Measurements from ENCODE around the gene SLC25A29. TPM values are rescaled to one million over a fixed set of nuclear protein-coding genes. Genes with fewer than 3 reads are reported as not detected.

Gene SLC25A29
- total and polyA plus RNA-seq, 8 donors, result 56.0 to 105 (median 80.5) TPM

DNA sequence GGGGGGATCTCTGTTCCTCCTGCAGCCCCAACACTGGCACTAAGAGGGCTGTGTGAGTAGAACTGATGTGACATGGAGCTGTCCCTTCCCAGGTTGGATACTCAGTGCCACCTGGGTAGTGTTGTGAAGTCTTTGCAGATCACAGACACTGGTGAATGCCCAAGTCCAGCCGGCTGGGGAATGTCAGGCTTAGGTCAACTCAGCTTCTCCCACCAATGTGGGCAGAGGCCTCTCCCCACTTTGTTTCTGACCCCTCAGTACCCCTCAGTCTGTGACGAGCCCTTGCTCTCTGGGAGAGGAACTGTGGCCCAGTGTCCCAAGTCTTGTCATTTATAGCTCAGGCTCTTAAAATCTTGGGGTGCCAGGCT is 11.3 kb downstream of the SLC25A29 start:
- Histone ChIP-seq H3K36me3 (peaks cover 0 to 27% of the 10 kb centered on the region in 2 donors), H3K9me3 (no peaks in the 10 kb centered on the region), H3K4me3 (no peak overlapping the region), H3K27ac (no peak overlapping the region), H3K27me3 (no peaks in the 10 kb centered on the region), H3K4me1 (peaks cover 15 to 25% of the 10 kb centered on the region in 2 donors)
- DNase-seq, result peak in 1 of 4 donors; percentile 25
- intact Hi-C loops (cut with DNase I), result no loop called here
- no peak for ATAC-seq
- TF ChIP-seq CTCF (IDR thresholded peaks at IDR 0.05), result no peak

DNA sequence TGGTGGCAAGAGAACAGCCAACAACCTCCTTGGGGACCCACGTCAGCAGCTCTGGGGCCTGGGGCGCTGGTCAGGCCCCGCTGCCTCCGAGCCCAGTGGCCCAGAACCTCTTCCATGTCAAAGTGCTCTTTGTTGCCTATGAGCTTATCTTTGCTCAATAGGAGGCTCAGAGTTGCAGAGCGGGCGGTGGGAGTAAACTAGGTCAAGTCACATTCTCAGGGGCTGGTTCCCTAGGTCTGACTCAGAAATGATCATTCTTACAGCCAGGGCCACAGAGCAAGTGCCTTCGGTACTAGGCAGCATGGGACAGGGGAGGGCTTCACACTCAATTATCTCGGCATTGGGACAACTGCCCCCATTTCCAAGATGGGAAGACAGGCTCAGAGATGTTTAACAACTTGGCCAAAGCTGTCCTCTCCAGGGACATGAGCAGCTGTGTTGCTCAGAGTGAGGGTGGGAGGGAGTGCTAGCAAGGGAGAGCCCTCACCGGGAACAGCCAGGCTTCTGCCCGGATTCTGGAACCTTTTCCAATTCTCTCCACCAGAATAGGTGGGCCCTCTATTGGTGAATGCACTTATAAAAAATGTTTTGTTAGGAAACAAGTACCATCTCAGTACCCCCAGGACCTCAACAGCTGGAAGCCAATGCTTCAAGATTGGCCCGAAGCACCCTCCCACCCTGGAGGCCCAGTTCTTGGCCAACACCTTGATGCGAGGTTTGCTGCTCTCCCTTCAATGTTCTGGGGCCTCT is 11.9 kb downstream of the SLC25A29 start:
- Histone ChIP-seq H3K4me3 (no peak overlapping the region), H3K36me3 (peaks cover 0 to 27% of the 10 kb centered on the region in 2 donors), H3K9me3 (no peaks in the 10 kb centered on the region), H3K27ac (no peak overlapping the region), H3K27me3 (no peaks in the 10 kb centered on the region), H3K4me1 (peaks cover 15 to 25% of the 10 kb centered on the region in 2 donors)
- no peak for TF ChIP-seq CTCF (IDR thresholded peaks at IDR 0.05)
- no peak for ATAC-seq
- DNase-seq, result peak in 2 of 4 donors; percentile 27 to 46
- intact Hi-C loops (cut with DNase I), result no loop called here

DNA sequence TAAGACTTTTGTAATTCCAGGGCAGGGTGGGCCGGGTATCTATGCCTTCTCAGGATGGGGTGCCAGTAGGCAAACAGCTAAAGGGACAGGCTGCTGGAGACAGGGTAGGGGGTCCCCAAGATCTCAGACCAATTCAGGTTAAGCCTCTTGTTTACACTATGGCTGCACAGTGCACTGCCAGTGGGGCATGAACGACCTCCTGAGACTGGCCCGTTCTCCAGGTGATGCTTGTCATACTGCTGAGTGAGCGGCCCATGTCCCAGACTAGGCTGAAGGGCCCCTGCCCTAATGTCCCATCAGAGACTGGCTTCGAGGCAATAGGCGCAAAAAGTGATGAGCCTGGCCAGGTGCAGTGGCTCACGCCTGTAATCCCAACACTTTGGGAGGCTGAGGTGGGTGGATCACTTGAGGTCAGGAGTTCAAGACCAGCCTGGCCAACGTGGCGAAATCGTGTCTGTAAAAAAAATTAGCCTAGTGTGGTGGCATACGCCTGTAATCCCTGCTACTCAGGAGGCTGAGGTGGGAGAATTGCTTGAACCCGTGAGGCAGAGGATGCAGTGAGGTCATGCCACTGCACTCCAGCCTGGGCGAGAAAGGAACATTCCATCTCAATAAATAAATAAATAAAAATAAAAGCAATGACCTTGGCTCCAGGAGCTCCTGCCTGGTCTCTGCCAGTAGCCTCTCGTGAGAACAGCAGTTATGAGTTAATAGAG is 12.6 kb downstream of the SLC25A29 start:
- DNase-seq (peak in 1 of 4 donors; percentile 24), ATAC-seq (no peak)
- Histone ChIP-seq H3K9me3 (no peaks in the 10 kb centered on the region), H3K4me3 (no peak overlapping the region), H3K4me1 (peaks cover 15 to 25% of the 10 kb centered on the region in 2 donors), H3K36me3 (peaks cover 0 to 27% of the 10 kb centered on the region in 2 donors), H3K27me3 (no peaks in the 10 kb centered on the region), H3K27ac (no peak overlapping the region)
- intact Hi-C loops (cut with DNase I), result no loop called here
- TF ChIP-seq CTCF (IDR thresholded peaks at IDR 0.05), result no peak

DNA sequence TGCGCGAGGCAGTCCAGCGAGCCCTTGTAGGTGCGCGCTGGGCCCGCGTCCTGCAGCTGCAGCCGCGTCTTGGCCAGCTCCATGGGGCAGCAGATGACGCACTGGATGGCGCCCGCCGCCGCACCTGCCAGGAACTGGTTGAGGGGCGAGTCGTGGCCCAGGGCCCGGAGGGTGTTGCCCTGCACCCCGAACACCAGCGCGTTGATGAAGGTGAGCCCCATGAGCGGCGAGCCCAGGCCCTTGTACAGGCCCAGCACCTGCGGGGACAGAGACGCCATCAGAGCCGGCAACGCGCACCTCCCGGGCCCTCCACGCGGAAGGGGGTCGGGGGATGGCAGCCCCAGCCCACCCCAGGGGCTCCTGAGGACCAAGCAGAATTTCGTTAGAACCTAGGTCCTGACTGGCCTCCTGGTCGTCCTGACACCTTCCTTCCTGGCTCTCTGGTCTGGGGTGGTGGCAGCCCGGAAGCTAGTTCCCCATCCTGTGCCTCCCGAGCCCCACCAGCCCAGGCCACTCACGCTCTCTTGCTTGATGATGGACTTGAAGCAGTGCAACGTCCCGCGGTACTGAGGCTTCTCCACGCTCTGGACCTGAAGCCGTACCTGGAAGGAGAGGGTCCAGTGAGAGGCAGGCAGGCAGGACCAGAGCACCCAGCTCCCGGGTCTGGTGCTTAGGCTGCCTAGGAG is 13.3 kb downstream of the SLC25A29 start:
- no peak for ATAC-seq
- Histone ChIP-seq H3K4me1 (peaks cover 13 to 22% of the 10 kb centered on the region in 2 donors), H3K27ac (no peak overlapping the region), H3K27me3 (no peaks in the 10 kb centered on the region), H3K36me3 (peaks cover 0 to 27% of the 10 kb centered on the region in 2 donors), H3K4me3 (no peak overlapping the region), H3K9me3 (no peaks in the 10 kb centered on the region)
- peak in 2 of 4 donors; percentile 29 to 43 for DNase-seq
- intact Hi-C loops (cut with DNase I), result no loop called here
- no peak for TF ChIP-seq CTCF (IDR thresholded peaks at IDR 0.05)

Data from left lung (tissue), 10 donors.